GM12801 (cell line): ENCODE data around the gene ZMYND11.

Source experiments
- TF ChIP-seq, protein P1 (sequence below): IDR thresholded peaks from one replicate; pipeline ENCODE4 v1.5.1; 2011; ENCODE audit warnings: control low read depth; ENCODE audit not compliant: insufficient read length; ENCODE audit errors: extremely low read depth

Gene ZMYND11

DNA sequence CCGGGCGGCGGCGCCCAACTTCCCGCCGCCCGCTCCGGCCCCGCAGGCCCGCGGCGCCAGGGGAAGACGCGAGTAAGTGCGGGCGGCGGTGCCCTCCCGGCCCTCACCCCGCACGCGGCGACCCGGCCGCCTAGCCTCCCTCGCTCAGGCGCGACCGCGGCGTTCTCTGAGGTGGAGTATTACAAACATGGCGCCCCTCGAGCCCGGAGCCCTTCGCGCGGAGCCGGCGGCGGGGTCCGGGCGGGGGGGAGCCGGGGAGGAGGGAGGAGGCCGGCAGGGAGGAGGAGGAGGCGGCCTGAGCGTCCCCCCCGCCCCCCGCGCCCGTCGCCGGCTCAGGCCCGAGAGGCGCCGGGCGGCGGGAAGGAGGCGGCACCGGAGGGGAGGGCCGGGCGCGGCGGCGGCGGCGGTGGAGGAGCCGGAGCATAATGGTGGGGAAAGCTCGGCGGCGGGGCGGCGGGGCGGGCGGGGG lies at the start of gene ZMYND11:
Gene ZMYND11, plus strand, starts transcription at position 324 of the 469 bp plus-strand sequence. CDS start 44,558 bp downstream, outside the sequence.
- TF ChIP-seq, protein P1, sequence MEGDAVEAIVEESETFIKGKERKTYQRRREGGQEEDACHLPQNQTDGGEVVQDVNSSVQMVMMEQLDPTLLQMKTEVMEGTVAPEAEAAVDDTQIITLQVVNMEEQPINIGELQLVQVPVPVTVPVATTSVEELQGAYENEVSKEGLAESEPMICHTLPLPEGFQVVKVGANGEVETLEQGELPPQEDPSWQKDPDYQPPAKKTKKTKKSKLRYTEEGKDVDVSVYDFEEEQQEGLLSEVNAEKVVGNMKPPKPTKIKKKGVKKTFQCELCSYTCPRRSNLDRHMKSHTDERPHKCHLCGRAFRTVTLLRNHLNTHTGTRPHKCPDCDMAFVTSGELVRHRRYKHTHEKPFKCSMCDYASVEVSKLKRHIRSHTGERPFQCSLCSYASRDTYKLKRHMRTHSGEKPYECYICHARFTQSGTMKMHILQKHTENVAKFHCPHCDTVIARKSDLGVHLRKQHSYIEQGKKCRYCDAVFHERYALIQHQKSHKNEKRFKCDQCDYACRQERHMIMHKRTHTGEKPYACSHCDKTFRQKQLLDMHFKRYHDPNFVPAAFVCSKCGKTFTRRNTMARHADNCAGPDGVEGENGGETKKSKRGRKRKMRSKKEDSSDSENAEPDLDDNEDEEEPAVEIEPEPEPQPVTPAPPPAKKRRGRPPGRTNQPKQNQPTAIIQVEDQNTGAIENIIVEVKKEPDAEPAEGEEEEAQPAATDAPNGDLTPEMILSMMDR = no peak

DNA sequence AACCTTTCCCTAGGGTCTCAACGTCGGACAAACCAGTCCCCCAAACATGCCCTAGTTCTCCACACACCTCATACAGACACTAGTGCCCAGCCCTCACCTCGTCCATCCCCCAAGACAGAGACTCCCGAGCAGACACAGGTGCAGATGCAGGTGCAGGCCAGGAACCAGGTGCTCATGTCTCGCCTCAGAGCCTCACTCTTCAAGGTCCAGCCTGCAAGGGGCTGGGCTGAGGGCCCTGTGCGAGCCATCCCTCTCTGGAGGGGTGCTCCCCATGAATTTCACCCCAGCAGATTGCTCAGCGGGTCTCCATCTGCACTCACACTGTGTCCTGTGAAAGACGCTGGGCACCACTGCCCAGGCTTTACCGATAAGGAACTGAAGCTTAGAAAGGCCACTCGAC lies 49.2 kb upstream of the ZMYND11 start:
- TF ChIP-seq, protein P1 = no peak

DNA sequence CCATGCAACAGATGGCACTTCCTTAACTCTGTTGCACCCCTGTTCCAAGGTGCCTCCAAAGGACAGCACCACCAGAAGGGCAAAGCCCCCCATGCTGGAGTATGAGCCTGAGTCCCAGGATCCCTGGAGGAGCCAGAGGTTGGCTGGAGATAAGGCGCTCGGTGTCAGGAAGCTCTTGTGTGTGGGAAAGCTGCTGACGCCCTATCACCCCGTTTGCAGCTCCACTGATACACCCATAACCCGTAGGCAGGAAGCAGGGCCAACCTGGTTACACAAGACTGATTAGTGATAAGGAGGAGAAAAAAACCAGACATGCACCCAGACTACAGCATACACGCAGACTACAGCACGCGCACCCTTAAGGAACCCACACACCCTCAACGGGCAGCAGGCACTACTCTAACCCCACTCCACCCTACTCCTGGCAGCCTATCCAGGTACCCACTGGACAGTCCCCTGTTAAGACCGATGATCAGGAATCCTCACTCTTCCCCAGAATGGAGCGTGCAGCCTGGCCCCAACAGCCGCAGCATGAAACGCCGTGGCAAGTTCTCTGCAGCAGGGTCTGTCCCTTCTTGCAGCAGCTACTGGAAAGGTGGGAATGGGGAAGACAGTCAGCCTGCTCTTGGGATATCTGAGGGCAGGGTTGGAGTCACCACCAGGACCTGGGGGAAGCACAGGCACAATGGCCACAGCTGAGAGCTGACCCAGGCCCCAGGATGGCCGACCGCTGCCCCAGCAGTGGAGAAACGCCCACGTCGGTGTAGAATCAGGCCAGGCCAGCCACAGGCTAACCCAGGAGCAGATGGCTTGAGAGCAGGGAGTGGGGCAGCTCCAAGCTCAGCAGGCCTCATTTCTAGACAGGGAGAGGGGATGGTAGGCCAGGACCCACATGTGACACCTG lies 47.8 kb upstream of the ZMYND11 start:
- TF ChIP-seq, protein P1 = no peak

DNA sequence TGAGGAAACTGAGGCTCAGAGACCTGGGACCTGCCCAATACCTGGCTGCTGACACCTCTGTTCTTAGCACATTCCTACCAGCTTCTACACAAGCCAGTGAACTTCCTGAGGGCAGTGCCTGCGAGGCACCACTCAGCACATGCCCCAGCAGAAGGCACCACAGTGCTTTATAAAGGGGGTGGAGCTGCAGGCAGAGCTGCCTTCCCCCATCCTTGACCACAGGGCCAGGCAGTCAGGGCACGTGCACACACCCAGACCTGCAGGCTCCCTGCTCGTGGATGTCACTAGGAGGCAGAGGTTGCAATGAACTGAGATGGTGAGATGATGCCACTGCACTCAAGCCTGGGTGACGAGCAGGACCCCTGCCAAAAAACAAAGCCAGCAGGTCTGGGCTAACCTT lies 47.0 kb upstream of the ZMYND11 start:
- TF ChIP-seq, protein P1 = no peak

DNA sequence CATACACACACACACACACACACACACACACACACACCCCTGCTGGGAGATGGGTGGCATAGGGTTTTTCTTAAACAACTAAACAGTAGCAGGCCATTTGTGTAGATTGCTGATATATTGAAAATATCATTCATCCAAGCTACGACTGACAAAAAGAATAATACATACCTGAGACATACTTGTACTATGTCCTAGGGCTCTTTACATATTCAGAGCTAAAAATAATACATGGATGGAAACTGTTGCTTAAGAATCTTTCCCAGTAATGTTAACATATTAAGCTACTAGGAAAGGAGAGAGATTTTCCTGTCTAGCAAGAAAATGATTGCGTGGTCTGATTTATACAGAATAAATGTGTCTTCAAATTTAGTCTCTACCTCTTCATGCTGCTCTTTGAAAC lies 46.0 kb upstream of the ZMYND11 start:
- TF ChIP-seq, protein P1 = no peak

DNA sequence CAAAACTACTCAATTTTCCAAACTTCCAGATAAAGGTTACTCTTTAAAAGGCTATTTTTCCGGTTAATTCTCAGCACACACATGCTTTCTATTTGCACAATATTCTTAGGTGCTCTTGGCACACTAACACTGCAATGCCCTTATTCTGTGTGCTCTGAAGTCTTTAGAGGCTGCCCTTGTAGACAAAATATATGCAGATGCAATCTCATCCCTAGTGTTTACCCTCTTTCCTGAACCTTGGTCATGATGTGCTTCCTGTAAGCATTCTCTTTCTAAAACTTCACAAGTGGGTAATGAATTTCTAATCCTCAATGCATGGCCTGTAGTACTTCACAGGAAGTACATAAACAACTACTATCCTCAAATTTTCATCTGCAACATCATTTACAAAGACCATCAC lies 45.1 kb upstream of the ZMYND11 start:
- TF ChIP-seq, protein P1 = no peak

DNA sequence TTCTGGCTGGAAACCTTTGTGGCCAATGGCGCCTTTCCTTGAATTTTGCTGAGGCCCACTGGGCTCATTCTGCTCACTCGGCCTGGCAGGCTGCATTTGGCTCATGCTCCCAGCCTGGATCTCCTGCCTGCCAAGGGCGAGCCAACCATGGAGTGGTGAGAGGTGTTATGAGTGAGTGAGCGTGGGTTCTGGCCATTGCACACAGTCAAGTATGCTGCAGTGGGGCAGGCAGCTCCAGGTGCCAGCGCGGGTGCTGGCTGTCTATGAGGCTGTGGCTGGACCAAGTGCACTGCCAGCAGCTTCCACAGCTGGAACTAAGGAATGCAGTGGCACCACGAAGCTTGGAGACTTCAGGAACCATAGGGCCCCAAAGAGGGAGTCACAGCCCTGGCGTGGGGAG lies 43.9 kb upstream of the ZMYND11 start:
- TF ChIP-seq, protein P1 = no peak
